WTC11 (cell line): ENCODE data around the gene USP37. TPM values are rescaled to one million over a fixed set of nuclear protein-coding genes. Genes with fewer than 3 reads are reported as not detected.

Experiments used
- ATAC-seq: fragments of 200-7000 bp; cut with Tn5 transposase; 2 replicates; pipeline ENCODE4 v1.10.0; 2021; ENCODE audit warnings: mild to moderate bottlenecking, moderate library complexity
- CTCF ChIA-PET: fragments of 300-600 bp; sonication (Branson Sonifier 250); formaldehyde crosslinking; loops from one replicate; lab custom pipeline; 2021; ENCODE audit warnings: antibody characterized with exemption; lab: Charles Lee
- POLR2A ChIA-PET: fragments of 350-600 bp; sonication (Branson Sonifier 250); formaldehyde crosslinking; loops from one replicate; lab custom pipeline; 2021; ENCODE audit warnings: antibody characterized with exemption; lab: Charles Lee
- DNase-seq: peaks from one replicate; pipeline ENCODE4 v3.0.0; 2021; ENCODE audit warnings: low spot score
- H3K27ac Mint-ChIP-seq: 2 replicates; pipeline ENCODE4 v1.8.0; 2021; ENCODE audit warnings: mixed read lengths
- H3K27me3 Mint-ChIP-seq: 2 replicates; pipeline ENCODE4 v1.8.0; 2021; ENCODE audit warnings: low read depth, mild to moderate bottlenecking, moderate library complexity, mixed read lengths
- H3K36me3 Mint-ChIP-seq: 2 replicates; pipeline ENCODE4 v1.8.0; 2021; ENCODE audit warnings: mixed read lengths
- H3K4me1 Mint-ChIP-seq: 2 replicates; pipeline ENCODE4 v1.8.0; 2022; ENCODE audit warnings: mixed read lengths
- H3K4me3 Mint-ChIP-seq: 2 replicates; pipeline ENCODE4 v1.8.0; 2021; ENCODE audit warnings: mild to moderate bottlenecking, moderate library complexity, mixed read lengths
- H3K9me3 Mint-ChIP-seq: 2 replicates; pipeline ENCODE4 v1.8.0; 2021; ENCODE audit warnings: mixed read lengths
- AFF4 ChIP-seq: sonication (generic); formaldehyde crosslinking; IDR thresholded peaks from 2 replicates; pipeline ENCODE4 v1.8.1; 2023; ENCODE audit warnings: mild to moderate bottlenecking, missing genetic modification reagents, borderline replicate concordance
- CDX4 ChIP-seq: fragments of 250-450 bp; sonication (Bioruptor Pico); IDR thresholded peaks from 2 replicates; pipeline ENCODE4 v1.9.0; 2021; ENCODE audit warnings: moderate library complexity, mild to moderate bottlenecking, inconsistent platforms, borderline replicate concordance
- EMX1 ChIP-seq: fragments of 250-450 bp; sonication (Bioruptor Pico); IDR thresholded peaks from 2 replicates; pipeline ENCODE4 v1.8.0; 2021; ENCODE audit warnings: mild to moderate bottlenecking
- ESRRA ChIP-seq: sonication (generic); formaldehyde crosslinking; IDR thresholded peaks from 2 replicates; pipeline ENCODE4 v1.8.1; 2022; ENCODE audit warnings: mild to moderate bottlenecking, missing genetic modification reagents, borderline replicate concordance
- ETV6 ChIP-seq: sonication (generic); formaldehyde crosslinking; IDR thresholded peaks from 2 replicates; pipeline ENCODE4 v1.8.1; 2022; ENCODE audit warnings: mild to moderate bottlenecking, missing genetic modification reagents
- FOXP1 ChIP-seq: sonication (generic); formaldehyde crosslinking; IDR thresholded peaks from 2 replicates; pipeline ENCODE4 v1.8.0; 2022; ENCODE audit warnings: missing genetic modification reagents, mild to moderate bottlenecking, moderate library complexity, borderline replicate concordance
- GABPB1 ChIP-seq: sonication (generic); formaldehyde crosslinking; IDR thresholded peaks from 2 replicates; pipeline ENCODE4 v1.8.1; 2023; ENCODE audit warnings: mild to moderate bottlenecking, missing genetic modification reagents
- JAZF1 ChIP-seq: fragments of 250-450 bp; sonication (Bioruptor Pico); IDR thresholded peaks from 2 replicates; pipeline ENCODE4 v1.9.0; 2021; ENCODE audit warnings: moderate library complexity, mild to moderate bottlenecking, inconsistent platforms
- MLX ChIP-seq: sonication (generic); formaldehyde crosslinking; IDR thresholded peaks from 2 replicates; pipeline ENCODE4 v1.8.1; 2023; ENCODE audit warnings: mild to moderate bottlenecking, missing genetic modification reagents, moderate library complexity
- MYBL2 ChIP-seq: sonication (generic); formaldehyde crosslinking; IDR thresholded peaks from 2 replicates; pipeline ENCODE4 v1.8.1; 2023; ENCODE audit warnings: mild to moderate bottlenecking, moderate library complexity, missing genetic modification reagents
- NR1H2 ChIP-seq: sonication (generic); formaldehyde crosslinking; IDR thresholded peaks from 2 replicates; pipeline ENCODE4 v1.9.0; 2021; ENCODE audit warnings: mild to moderate bottlenecking, moderate library complexity, missing genetic modification reagents
- PRRX2 ChIP-seq: fragments of 250-450 bp; sonication (Bioruptor Pico); IDR thresholded peaks from 2 replicates; pipeline ENCODE4 v1.8.0; 2021; ENCODE audit warnings: mild to moderate bottlenecking
- RELA ChIP-seq: sonication (generic); formaldehyde crosslinking; IDR thresholded peaks from 2 replicates; pipeline ENCODE4 v1.8.1; 2022; ENCODE audit warnings: missing genetic modification reagents, mild to moderate bottlenecking, borderline replicate concordance
- RORB ChIP-seq: fragments of 250-450 bp; sonication (Bioruptor Pico); IDR thresholded peaks from 2 replicates; pipeline ENCODE4 v1.9.0; 2021; ENCODE audit warnings: mild to moderate bottlenecking
- SMAD3 ChIP-seq: sonication (generic); formaldehyde crosslinking; IDR thresholded peaks from 2 replicates; pipeline ENCODE4 v1.8.0; 2022; ENCODE audit warnings: missing genetic modification reagents, mild to moderate bottlenecking, borderline replicate concordance
- ZNF396 ChIP-seq: fragments of 250-450 bp; sonication (Bioruptor Pico); IDR thresholded peaks from 2 replicates; pipeline ENCODE4 v1.8.0; 2021; ENCODE audit warnings: mild to moderate bottlenecking, moderate library complexity, borderline replicate concordance
- total RNA-seq: library from RNA; stranded (reverse); gene quantifications from 3 replicates; pipeline ENCODE4 v1.2.3, GENCODE V29; 2021
- TF ChIP-seq, protein P1 (sequence below): fragments of 250-450 bp; sonication (Bioruptor Pico); IDR thresholded peaks from 2 replicates; pipeline ENCODE4 v1.8.0; 2021; ENCODE audit warnings: mild to moderate bottlenecking
- TF ChIP-seq, protein P2 (sequence below): sonication (generic); formaldehyde crosslinking; IDR thresholded peaks from 2 replicates; pipeline ENCODE4 v1.8.1; 2022; ENCODE audit warnings: missing genetic modification reagents, borderline replicate concordance
- TF ChIP-seq, protein P3 (sequence below): sonication (generic); formaldehyde crosslinking; IDR thresholded peaks from 2 replicates; pipeline ENCODE4 v1.8.0; 2022; ENCODE audit warnings: mild to moderate bottlenecking, missing genetic modification reagents
- TF ChIP-seq, protein P4 (sequence below): sonication (generic); formaldehyde crosslinking; IDR thresholded peaks from 2 replicates; pipeline ENCODE4 v1.8.1; 2022; ENCODE audit warnings: low read depth, mild to moderate bottlenecking, moderate library complexity, missing genetic modification reagents, borderline replicate concordance

Gene USP37
- total RNA-seq, 1 experiment from 2014 or later = 21.6 TPM

- no peak for TF ChIP-seq SMAD3 (CRISPR knock-in tag)
- no peak for TF ChIP-seq MYBL2 (CRISPR knock-in tag)
- no peak for TF ChIP-seq PRRX2 (CRISPR knock-in tag)
- no peak for TF ChIP-seq CDX4 (CRISPR knock-in tag)
- no peak for TF ChIP-seq RELA (CRISPR knock-in tag)
- no peak for TF ChIP-seq MLX (CRISPR knock-in tag)
- TF ChIP-seq, protein P1, sequence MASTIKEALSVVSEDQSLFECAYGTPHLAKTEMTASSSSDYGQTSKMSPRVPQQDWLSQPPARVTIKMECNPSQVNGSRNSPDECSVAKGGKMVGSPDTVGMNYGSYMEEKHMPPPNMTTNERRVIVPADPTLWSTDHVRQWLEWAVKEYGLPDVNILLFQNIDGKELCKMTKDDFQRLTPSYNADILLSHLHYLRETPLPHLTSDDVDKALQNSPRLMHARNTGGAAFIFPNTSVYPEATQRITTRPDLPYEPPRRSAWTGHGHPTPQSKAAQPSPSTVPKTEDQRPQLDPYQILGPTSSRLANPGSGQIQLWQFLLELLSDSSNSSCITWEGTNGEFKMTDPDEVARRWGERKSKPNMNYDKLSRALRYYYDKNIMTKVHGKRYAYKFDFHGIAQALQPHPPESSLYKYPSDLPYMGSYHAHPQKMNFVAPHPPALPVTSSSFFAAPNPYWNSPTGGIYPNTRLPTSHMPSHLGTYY = no peak
- no peak for TF ChIP-seq AFF4 (CRISPR knock-in tag)
- no peak for TF ChIP-seq FOXP1 (CRISPR knock-in tag)
- TF ChIP-seq ETV6 = no peak
- no peak for TF ChIP-seq ESRRA (CRISPR knock-in tag)
- TF ChIP-seq, protein P2, sequence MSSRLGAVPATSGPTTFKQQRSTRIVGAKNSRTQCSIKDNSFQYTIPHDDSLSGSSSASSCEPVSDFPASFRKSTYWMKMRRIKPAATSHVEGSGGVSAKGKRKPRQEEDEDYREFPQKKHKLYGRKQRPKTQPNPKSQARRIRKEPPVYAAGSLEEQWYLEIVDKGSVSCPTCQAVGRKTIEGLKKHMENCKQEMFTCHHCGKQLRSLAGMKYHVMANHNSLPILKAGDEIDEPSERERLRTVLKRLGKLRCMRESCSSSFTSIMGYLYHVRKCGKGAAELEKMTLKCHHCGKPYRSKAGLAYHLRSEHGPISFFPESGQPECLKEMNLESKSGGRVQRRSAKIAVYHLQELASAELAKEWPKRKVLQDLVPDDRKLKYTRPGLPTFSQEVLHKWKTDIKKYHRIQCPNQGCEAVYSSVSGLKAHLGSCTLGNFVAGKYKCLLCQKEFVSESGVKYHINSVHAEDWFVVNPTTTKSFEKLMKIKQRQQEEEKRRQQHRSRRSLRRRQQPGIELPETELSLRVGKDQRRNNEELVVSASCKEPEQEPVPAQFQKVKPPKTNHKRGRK (CRISPR knock-in tag) = no peak
- no peak for TF ChIP-seq EMX1 (CRISPR knock-in tag)
- TF ChIP-seq, protein P3, sequence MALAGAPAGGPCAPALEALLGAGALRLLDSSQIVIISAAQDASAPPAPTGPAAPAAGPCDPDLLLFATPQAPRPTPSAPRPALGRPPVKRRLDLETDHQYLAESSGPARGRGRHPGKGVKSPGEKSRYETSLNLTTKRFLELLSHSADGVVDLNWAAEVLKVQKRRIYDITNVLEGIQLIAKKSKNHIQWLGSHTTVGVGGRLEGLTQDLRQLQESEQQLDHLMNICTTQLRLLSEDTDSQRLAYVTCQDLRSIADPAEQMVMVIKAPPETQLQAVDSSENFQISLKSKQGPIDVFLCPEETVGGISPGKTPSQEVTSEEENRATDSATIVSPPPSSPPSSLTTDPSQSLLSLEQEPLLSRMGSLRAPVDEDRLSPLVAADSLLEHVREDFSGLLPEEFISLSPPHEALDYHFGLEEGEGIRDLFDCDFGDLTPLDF (CRISPR knock-in tag) = no peak
- TF ChIP-seq, protein P4, sequence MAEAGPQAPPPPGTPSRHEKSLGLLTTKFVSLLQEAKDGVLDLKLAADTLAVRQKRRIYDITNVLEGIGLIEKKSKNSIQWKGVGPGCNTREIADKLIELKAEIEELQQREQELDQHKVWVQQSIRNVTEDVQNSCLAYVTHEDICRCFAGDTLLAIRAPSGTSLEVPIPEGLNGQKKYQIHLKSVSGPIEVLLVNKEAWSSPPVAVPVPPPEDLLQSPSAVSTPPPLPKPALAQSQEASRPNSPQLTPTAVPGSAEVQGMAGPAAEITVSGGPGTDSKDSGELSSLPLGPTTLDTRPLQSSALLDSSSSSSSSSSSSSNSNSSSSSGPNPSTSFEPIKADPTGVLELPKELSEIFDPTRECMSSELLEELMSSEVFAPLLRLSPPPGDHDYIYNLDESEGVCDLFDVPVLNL (CRISPR knock-in tag) = no peak
- TF ChIP-seq GABPB1 (CRISPR knock-in tag) = no peak
- TF ChIP-seq ZNF396 (CRISPR knock-in tag) = no peak
- no peak for TF ChIP-seq JAZF1 (CRISPR knock-in tag)
- no peak for TF ChIP-seq RORB (CRISPR knock-in tag)
- TF ChIP-seq NR1H2 (CRISPR knock-in tag) = no peak
- TF ChIP-seq, all 79 proteins: peak for 0
- ATAC-seq = no peak
- Mint-ChIP-seq H3K36me3 (peaks cover 62% of the 10 kb centered on the region), H3K27ac (no peak overlapping the region), H3K4me3 (no peak overlapping the region), H3K27me3 (no peaks in the 10 kb centered on the region), H3K9me3 (no peaks in the 10 kb centered on the region), H3K4me1 (no peaks in the 10 kb centered on the region)
- ChIA-PET CTCF (no interaction called here), POLR2A (no interaction called here)
- DNase-seq = no peak
Measured at GRCh38 chr2:218547511-218547910, 20.6 kb downstream of the USP37 start.
